ENCODE data around the gene ZFYVE9.

ZFYVE9 gene

DNA sequence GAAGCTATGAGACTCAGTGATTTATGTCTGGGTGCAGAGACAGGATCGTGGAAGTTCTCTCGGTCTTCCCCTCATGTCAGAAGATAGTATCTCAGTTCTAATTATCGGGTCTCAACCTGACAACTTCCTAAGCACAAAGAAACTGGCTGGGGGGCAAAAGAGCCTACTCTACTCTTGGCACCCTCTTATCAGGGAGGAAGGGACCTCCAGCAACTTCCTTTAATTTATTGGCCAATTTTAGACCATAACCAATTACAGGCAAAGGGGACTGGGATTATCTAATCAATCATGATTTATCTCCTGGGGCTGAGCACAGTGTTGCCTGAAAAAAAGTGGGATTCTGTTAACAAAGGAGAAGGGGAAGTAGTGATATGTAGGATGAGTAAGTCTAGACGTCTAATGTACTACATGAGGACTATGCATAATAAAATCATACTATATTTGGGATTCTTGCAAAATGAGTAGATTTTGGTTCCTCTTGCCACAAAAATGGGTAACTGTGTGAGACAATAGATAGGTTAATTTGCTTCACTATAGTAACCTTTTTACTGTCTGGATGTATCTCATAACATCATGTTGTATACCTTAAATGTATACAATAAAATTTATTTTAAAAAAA lies 98.8 kb downstream of the ZFYVE9 start:
- DNase-seq (ENCODE audit: low read depth, low spot score), result no peak

DNA sequence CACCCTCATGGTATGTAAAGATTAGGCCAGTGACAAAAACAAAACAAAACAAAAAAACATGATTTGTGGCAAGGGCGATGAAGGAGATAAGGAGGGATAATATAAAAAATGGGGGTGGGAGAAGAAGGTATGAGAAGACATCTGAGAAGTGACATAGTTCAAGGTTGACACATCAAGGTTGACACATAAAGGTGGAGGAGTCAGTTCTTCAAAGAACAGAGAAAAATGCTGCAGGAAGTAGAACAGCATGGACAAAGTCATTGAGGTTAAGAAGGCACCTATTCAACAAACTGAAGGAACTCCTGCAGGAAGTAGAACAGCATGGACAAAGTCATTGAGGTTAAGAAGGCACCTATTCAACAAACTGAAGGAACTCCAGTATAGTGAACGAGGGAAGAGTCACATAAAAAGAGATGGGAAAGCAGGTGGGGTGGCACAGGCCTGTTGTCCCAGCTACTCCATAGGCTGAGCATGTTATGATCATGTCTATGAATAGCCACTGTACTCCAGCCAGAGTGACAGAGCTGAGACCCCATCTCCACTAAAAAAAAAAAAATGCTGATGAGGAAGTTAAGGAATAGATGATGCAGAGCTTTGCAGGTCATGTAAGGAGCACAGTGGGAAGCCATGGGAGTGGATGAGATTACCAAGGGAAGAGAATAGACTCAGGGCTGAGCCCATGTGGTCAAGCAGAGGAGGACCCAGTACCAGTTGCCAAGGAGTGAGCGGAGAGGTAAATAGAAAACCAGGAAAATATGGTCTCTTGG lies 101.5 kb downstream of the ZFYVE9 start:
- no peak for DNase-seq (ENCODE audit: low read depth, low spot score)

DNA sequence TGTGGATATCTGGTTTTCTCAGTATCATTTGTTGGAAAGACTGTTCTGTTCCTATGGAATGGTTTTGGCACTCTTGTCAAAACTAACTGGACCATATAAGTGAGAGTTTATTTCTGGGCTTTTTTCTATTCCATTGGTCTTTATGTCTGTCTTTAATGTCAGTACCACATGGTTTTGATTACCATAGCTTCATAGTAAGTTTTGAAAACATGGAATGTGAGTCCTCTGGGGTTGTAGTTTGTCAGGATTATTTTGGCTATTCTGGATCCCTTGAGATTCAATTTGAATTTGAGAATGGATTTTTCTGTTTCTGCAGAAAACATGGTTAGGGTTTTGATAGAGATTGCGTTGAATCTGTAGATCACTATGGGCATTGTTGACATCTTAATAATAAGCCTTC lies 107.9 kb downstream of the ZFYVE9 start:
- no peak for DNase-seq (ENCODE audit: low read depth, low spot score)

DNA sequence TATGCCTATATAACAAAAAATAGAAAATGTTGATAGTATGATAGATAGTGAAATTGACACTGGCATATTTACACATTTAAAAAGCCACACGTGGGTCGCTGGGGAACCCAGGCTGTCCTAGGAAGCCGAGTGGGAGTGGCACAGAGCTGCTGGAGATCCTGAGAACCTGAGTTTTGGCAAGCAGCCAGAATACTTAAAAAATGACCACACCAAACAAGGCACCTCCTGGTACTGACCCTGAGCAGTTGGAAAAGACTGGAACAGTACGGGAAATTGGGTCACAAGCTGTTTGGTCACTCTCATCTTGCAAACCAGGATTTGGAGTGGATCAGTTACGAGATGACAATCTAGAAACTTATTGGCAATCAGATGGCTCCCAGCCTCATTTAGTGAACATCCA lies 111.5 kb downstream of the ZFYVE9 start:
- no peak for DNase-seq (ENCODE audit: low read depth, low spot score)

DNA sequence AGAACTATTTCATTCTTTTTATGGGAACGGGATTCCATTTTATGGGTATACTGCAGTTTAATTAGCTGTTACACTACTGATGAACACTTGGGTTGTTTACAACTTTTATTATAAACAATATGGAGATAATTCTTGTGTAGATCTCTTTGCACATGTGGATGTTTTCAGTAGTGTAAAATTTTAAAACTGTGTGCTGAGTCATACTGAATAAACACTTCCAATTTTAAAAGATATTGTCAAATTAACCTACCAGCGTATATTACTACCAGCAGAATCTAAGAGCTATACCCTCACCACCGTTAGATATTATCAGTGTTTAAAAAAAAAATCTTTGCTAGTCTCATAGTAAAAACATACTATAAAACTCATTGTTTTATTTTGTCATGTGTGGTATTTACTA lies 118.0 kb downstream of the ZFYVE9 start:
- no peak for DNase-seq (ENCODE audit: low read depth, low spot score)

DNA sequence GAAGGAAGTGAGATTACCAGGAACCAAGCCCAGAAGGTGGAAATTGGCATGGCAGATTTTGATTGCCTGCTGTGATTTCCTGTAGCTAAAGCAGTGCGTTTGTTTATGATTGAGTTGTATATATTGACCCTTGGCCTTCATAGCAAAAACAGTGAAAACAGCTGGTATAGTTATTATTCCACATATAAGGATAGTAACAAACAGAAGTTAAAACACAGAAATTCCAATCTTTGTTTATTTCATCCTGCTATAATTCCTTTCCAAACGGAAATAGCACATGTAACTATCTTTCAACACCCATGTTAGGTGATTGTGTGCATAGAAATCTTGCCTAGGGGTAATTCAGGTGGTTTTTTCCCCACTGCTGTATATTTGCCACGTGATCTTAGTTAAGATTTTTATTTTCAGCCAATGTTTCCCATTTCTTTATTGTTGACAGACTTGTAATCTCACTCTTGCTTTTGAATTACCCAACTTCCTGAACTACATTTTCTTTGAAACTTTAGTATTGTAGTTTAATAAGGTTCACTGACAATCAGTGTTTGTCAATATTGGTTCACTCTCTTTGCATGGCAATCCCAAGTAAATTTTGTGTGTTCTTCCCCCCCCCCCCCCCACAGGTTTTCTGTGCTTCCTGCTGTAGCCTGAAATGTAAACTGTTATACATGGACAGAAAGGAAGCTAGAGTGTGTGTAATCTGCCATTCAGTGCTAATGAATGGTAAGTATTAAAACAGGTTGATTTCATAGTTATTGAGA lies 121.4 kb downstream of the ZFYVE9 start:
- no peak for DNase-seq (ENCODE audit: low read depth, low spot score)

DNA sequence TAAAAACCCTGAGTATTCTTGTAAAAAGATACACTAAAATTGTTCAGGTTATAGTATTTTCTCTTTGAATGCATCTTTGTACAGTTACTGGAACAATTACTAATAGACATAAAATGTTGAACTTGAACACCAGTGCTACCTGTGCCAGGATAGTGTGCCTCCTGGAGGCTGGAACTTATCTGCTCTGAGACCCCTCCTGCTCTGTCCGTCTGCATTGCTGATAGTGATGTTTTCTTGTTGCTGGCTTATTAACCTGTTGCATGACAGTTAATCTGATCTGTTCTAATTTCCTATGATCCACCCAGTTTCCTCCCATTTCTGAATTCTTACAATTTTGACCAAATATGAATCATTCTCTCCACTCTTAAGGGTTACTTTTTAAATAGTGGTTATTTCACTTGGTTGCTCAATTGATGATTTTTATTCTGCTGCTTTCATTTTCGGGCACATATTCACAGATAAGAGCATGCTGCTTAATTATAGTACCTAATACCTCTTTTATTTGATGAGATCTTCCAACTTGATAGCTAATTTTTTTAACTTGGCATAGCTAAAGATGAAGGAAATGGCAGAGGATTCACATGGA lies 122.7 kb downstream of the ZFYVE9 start:
- DNase-seq (ENCODE audit: low read depth, low spot score), result no peak

DNA sequence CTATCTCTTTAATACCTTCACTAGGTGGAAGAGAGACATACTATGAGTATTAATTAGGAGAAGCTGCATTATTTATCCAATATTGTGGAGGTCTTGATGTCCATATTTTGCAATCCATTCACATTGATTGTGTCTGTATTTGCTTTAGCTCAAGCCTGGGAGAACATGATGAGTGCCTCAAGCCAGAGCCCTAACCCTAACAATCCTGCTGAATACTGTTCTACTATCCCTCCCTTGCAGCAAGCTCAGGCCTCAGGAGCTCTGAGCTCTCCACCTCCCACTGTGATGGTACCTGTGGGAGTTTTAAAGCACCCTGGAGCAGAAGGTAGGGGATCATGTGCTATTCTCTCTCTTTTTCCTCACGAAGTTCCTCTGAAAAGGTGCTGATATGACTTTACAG lies 124.6 kb downstream of the ZFYVE9 start:
- DNase-seq (ENCODE audit: low read depth, low spot score), result no peak

DNA sequence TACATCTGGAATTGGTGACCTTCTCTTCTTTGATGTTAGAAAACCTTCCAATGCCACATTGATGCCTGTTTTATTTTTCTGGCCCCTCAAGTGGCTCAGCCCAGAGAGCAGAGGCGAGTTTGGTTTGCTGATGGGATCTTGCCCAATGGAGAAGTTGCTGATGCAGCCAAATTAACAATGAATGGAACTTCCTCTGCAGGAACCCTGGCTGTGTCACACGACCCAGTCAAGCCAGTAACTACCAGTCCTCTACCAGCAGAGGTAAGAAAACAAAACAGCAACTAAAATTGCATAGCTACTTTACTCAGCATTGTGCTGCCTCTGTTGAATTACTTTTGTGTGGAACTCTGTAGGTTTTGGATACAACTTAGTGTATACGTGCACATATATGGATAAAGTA lies 126.5 kb downstream of the ZFYVE9 start:
- no peak for DNase-seq (ENCODE audit: low read depth, low spot score)

DNA sequence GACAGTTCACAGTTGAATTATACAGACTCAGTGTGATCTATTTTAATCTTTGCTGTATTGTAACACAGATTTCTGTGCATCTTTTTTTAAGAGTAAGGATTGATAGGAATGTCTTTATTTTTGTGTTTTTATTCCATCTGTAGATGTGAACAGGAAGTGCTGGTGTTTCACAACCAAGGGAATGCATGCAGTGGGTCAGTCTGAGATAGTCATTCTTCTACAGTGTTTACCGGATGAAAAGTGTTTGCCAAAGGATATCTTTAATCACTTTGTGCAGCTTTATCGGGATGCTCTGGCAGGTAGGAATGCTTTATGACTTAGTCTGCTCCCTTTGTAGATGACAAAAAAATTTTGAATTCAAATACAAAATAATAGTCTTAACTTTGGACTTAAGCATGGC lies 139.6 kb downstream of the ZFYVE9 start:
- DNase-seq (ENCODE audit: low read depth, low spot score), result no peak

DNA sequence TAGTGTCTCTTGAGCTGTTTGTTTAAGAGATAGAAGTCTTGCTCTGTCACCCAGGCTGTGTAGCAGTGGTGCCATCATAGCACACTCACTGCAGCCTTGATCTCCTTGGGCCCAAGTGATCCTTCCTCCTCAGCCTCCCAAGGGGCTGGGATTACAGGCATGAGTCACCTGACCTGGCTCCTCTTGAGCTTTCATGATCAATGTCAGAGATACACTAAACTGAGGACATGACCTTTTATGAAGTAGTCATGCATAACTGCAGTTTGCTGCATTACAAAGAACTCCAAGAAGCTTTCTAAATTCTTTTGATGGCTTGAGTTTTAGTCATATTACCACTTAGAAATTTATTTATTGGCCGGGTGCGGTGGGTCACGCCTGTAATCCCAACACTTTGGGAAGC lies 146.4 kb downstream of the ZFYVE9 start:
- no peak for DNase-seq (ENCODE audit: low read depth, low spot score)

DNA sequence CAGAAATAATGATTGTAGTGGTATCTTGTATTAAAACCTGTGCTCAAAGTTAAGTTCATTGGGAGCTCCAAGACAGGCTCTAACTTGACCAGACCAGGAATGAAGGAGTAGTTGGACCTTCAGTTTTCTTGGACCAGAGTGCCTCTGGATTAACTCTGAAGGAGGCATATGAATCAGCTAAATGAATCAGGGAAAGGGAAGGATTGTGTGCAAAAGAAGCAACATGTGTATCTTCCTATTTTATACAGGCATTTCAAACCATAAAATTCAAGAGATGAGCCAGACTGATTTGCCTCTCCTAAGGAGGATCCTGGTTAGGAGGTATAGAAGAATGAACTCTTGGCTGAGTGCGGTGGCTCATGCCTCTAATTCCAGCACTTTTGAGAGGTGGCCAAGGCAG lies 152.7 kb downstream of the ZFYVE9 start:
- DNase-seq (ENCODE audit: low read depth, low spot score), result no peak

DNA sequence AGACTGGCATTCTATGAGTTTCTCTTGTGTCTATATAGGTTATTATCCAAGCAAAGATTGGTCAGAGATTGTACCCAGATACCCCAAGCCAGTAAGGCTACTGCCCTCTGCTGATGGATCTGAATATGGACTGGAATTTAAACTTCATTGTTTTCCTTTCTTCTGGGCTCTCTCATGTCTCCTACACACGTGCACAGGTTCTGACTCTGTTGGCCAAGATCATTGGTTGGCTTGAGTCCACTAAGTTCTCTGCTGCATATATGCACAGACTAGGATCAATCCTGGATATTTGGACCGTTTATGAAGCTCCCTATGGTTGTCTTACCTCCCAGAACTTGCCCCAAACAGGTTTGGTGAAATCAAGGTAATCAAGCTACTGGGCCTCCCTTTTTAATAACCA lies 154.5 kb downstream of the ZFYVE9 start:
- no peak for DNase-seq (ENCODE audit: low read depth, low spot score)

DNA sequence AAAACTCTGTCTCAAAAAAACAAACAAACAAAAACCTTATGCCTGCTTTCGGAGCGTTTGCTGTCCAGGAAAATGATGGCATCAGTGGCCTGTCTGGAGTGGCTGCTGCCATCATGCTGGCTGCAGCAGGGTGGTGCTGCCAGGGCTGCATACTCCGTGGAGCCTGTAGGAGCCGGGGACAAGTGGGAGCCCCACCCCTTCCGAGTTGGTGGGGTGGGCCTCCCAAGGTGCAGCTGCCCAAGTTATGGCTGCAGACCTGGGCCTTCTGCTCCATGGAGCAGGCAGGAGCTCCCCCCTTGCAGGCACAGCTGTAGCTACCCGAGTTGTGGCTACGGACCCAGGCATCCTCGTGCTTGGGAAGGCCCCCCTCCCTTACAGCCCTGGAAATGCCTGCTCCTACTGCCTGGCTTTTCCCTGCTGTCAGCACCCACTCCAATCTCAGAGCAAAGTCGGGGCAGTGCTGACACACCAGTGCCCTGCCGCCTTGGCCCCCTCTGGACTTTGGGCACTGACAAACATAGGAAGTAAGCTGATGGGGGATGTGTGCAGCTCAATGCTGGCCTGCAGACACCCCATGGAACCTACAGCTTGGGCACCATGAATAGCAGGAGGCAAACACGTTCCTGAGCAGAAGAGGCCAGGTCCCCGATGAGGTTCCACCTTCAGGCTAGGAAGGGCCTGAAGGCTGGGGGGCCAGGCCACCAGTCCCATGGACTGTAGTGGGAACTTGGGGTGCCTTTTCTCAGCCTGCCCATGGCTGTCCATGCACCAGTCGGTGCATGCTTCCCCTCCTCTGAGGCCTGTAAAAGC lies 163.7 kb downstream of the ZFYVE9 start:
- DNase-seq (ENCODE audit: low read depth, low spot score), result no peak

DNA sequence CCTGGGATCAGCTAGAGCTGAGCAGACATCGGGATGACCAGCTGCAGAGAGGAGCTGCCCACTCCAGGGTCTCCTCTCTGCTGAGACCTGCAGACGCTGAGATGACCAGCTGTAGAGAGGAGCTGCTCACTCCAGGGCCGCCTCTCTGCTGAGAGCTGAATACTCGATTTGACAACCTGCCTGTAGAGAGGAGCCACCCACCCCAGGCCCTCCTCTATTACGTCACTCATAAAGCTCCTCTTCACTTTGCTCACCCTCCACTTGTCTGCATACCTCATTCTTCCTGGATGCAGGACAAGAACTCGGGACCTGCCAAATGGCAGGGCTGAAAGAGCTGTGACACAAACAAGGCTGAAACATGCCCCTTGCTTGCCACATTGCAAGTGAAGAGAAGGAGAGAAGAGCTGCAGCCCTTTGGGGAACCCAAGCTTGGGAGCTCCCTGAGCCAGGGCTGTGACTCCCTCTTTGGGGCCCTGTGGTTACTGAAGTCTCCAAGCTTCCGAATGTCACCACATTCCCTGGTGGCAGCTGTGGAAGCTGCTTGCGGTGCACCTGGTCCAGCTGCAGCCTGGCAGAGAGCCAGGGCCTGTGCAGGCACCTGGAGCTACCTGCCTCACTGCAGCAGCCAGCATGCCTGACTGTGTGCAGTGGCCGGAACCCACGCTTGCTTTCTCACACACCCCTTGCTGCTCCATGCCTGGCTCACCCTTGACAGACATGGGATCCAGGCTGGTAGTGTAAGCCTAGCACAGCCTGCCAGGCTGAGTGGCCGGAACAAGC lies 164.5 kb downstream of the ZFYVE9 start:
- DNase-seq (ENCODE audit: low read depth, low spot score), result no peak

DNA sequence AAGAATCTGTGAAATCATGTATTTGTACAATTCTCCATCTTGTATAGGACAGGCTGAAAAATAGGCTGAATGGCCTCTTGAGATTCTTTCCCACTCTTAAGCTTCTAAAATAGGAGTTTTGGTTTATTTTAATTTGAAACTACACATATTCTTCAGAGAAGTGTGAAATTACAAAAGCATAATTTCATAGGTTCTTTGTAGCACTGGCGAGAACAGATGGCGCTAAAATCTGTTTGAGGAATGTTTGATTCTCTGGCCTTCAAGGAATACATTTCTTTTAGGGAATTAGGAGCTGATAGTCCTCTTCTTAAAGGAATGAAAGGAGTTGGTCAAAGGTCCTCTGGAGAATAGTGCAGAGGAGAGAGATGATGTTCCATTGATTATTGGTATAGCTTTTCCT lies 179.2 kb downstream of the ZFYVE9 start:
- DNase-seq (ENCODE audit: low read depth, low spot score), result no peak

DNA sequence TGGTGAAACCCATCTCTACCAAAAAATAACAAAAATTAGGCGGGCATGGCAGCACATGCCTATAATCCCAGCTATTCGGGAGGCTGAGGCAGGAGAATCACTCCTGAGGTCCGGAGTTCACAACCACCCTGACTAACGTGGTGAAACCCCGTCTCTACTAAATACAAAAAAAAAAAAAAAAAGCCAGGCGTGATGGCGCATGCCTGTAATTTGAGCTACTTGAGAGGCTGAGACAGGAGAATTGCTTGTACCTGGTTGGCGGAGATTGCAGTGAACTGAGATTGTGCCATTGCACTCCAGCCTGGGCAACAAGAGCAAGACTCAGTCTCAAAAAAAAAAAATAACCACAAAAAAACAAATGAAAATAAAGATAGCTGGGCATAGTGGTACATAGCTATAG lies 181.8 kb downstream of the ZFYVE9 start:
- no peak for DNase-seq (ENCODE audit: low read depth, low spot score)

DNA sequence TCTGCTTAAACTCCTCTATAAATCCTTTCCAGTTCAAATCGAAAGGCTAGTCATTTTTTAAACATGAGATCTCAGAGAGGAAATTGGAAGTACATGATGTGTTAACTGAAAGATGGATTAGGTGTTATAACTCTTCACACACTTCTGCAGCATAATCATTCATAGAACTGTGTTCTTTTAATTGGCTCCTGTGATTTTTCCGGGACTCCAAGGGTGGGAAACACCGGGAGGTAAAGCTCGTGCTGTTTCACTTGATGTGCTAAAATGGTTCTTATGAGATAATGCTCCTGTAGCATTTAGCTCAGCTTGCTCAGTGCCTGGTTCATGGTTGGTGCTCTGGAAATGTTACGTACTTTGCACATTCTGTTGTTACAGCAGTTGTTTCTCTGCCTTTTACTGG lies 183.9 kb downstream of the ZFYVE9 start:
- no peak for DNase-seq (ENCODE audit: low read depth, low spot score)

DNA sequence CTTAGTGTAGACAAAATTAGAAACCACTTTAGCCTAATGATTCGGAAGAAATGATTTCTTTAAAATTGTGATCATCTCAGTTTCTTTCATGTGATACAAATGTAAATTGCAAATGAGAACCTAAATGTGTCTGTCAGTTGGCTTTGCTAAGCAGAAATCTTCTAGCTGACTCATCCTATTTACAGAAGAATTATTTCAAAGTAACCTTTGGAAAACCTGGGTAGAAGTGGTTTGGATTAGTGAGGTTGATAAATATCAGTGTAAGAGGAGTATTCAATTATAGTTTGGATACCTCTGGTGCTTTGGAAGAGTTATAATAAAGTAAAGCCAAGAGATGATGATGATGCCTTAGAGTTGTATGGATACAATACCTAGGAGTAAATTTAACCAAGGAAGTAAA lies 186.7 kb downstream of the ZFYVE9 start:
- DNase-seq (ENCODE audit: low read depth, low spot score), result no peak

DNA sequence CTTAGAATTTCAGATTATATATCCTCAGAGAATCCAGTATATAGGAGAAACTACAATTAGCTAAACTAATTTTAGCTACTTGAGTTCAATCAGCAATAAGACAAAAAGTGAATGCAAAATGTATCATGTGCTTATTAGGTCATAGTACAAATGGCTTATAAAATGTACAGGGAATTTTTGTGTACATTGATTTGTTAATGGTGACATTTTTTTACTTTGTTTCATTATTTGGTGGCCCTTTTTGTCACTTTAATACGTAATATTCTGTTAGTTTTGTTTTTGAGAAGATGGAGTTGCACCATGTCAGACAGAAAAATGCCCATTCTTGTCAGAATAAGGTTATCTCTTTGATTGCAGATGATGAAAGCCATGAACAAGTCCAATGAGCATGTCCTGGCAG lies 190.5 kb downstream of the ZFYVE9 start:
- no peak for DNase-seq (ENCODE audit: low read depth, low spot score)
